CD4-positive, CD25-positive, alpha-beta regulatory T cell (primary cell): ENCODE data around the gene NOTCH2. TPM values are rescaled to one million over a fixed set of nuclear protein-coding genes. Genes with fewer than 3 reads are reported as not detected.

ENCODE experiments used
- ATAC-seq, 2 donors: fragments of 150-1000 bp; cut with Tn5 transposase; one replicate each; pipeline ENCODE4 v1.10.0; 2021; ENCODE audit warnings: low read depth in 2 of 2, moderate number of reproducible peaks in 2 of 2, moderate library complexity in 1 of 2
- DNase-seq, 3 donors: peaks; one replicate each; pipeline versions ENCODE4 v3.0.0 to v3.0.0-alpha.2; 2012 to 2022; ENCODE audit warnings: mixed read lengths in 1 of 3
- H3K27ac ChIP-seq: one replicate; pipeline ENCODE4 v1.7.0; 2013; ENCODE audit warnings: mild to moderate bottlenecking, low read length; ENCODE audit not compliant: insufficient read depth, poor library complexity, severe bottlenecking
- H3K27me3 ChIP-seq: one replicate; pipeline ENCODE4 v1.7.0; 2013; ENCODE audit warnings: low read length; ENCODE audit not compliant: control insufficient read depth, insufficient read depth
- H3K36me3 ChIP-seq: one replicate; pipeline ENCODE4 v1.7.0; 2013; ENCODE audit warnings: mild to moderate bottlenecking, low read length, moderate library complexity; ENCODE audit not compliant: control insufficient read depth, insufficient read depth
- H3K4me1 ChIP-seq: 2 replicates; pipeline ENCODE4 v1.7.0; 2013; ENCODE audit warnings: mild to moderate bottlenecking, low read length; ENCODE audit not compliant: insufficient read depth, control insufficient read depth, poor library complexity, severe bottlenecking
- H3K4me3 ChIP-seq: one replicate; pipeline ENCODE4 v1.7.0; 2013; ENCODE audit warnings: low read depth, mild to moderate bottlenecking, low read length, moderate library complexity
- H3K9me3 ChIP-seq, 2 experiments: 1 replicate in 1 of 2; 2 replicates in 1 of 2; pipeline ENCODE4 v1.7.0; 2013; ENCODE audit warnings: low read length in 2 of 2, mild to moderate bottlenecking in 1 of 2, moderate library complexity in 1 of 2; ENCODE audit not compliant: control insufficient read depth in 2 of 2
- H3K27ac Mint-ChIP-seq, 3 donors: one replicate each; pipeline ENCODE4 v1.8.0; 2020 to 2022; ENCODE audit warnings: mild to moderate bottlenecking in 3 of 3, mixed read lengths in 3 of 3, moderate library complexity in 2 of 3
- H3K27me3 Mint-ChIP-seq: one replicate; pipeline ENCODE4 v1.8.0; 2022; ENCODE audit warnings: mild to moderate bottlenecking, mixed read lengths
- H3K36me3 Mint-ChIP-seq: one replicate; pipeline ENCODE4 v1.8.0; 2020; ENCODE audit warnings: mixed read lengths
- H3K4me1 Mint-ChIP-seq, 4 donors: one replicate each; pipeline ENCODE4 v1.8.0; 2020 to 2022; ENCODE audit warnings: mixed read lengths in 4 of 4, mild to moderate bottlenecking in 1 of 4
- H3K4me3 Mint-ChIP-seq, 4 donors: one replicate each; pipeline ENCODE4 v1.8.0; 2020 to 2022; ENCODE audit warnings: mild to moderate bottlenecking in 4 of 4, mixed read lengths in 4 of 4, moderate library complexity in 3 of 4
- H3K9me3 Mint-ChIP-seq, 7 donors: one replicate each; pipeline ENCODE4 v1.8.0; 2020 to 2022; ENCODE audit warnings: mixed read lengths in 7 of 7, mild to moderate bottlenecking in 3 of 7, moderate library complexity in 2 of 7
- polyA plus RNA-seq, 4 donors: library from polyadenylated mRNA; unstranded; fragments of 300-500 nt; fragmentation: Illumina TruSeq; gene quantifications; one replicate each; pipeline ENCODE4 v1.2.3, GENCODE V29; 2021
- total RNA-seq: library from RNA; stranded (reverse); gene quantifications from one replicate; pipeline ENCODE4 v1.2.3, GENCODE V29; 2022

NOTCH2 gene
- total and polyA plus RNA-seq, 5 donors from 2014 or later, result 13.9 to 54.2 (median 20.6) TPM

- no peaks in the 10 kb centered on the region for H3K27me3 Mint-ChIP-seq
- peaks cover 11% of the 10 kb centered on the region for H3K36me3 ChIP-seq
- no peaks in the 10 kb centered on the region for H3K9me3 ChIP-seq
- ATAC-seq (peak; percentile 37 to 39), DNase-seq (no peak)
- peaks cover 14 to 28% (median 23%) of the 10 kb centered on the region in 4 donors for H3K4me1 Mint-ChIP-seq
- H3K27ac ChIP-seq, result no peak overlapping the region
- H3K9me3 Mint-ChIP-seq, result no peaks in the 10 kb centered on the region
- no peak overlapping the region for H3K4me3 ChIP-seq
- no peak overlapping the region for H3K4me3 Mint-ChIP-seq
- H3K36me3 Mint-ChIP-seq, result peaks cover 25% of the 10 kb centered on the region
- no peaks in the 10 kb centered on the region for H3K27me3 ChIP-seq
- peak overlapping the region; percentile 18 to 82 (median 44) for H3K27ac Mint-ChIP-seq
- H3K4me1 ChIP-seq, result peaks cover 9% of the 10 kb centered on the region
These were observed 81.0 kb downstream of the NOTCH2 start for GRCh38 chr1:119988306-119989062.

- Histone ChIP-seq H3K27ac (no peak overlapping the region), H3K9me3 (no peaks in the 10 kb centered on the region), H3K27me3 (no peaks in the 10 kb centered on the region), H3K4me3 (peak overlapping the region; percentile 2), H3K4me1 (peaks cover 9% of the 10 kb centered on the region), H3K36me3 (peaks cover 11% of the 10 kb centered on the region)
- DNase-seq, result peak in 1 of 3 donors; percentile 65
- Mint-ChIP-seq H3K27me3 (no peaks in the 10 kb centered on the region), H3K9me3 (no peaks in the 10 kb centered on the region), H3K27ac (peak overlapping the region in 2 of 3 donors; percentile 44 to 88), H3K4me1 (peaks cover 14 to 28% (median 23%) of the 10 kb centered on the region in 4 donors), H3K4me3 (peak overlapping the region in 1 of 4 donors; percentile 0), H3K36me3 (peaks cover 25% of the 10 kb centered on the region)
- ATAC-seq, result peak; percentile 37 to 52
These were observed 81.8 kb downstream of the NOTCH2 start for GRCh38 chr1:119987686-119988085.

GRCh38 chr1:119987112-119987511 is 82.3 kb downstream of the NOTCH2 start:
- H3K27ac ChIP-seq, result no peak overlapping the region
- peak; percentile 37 to 45 for ATAC-seq

GRCh38 chr1:119986007-119986497 is 83.4 kb downstream of the NOTCH2 start:
- Histone ChIP-seq H3K9me3 (no peaks in the 10 kb centered on the region), H3K27ac (no peak overlapping the region), H3K36me3 (peaks cover 13% of the 10 kb centered on the region), H3K27me3 (no peaks in the 10 kb centered on the region), H3K4me3 (no peak overlapping the region), H3K4me1 (peaks cover 9% of the 10 kb centered on the region)
- DNase-seq (no peak), ATAC-seq (no peak)
- Mint-ChIP-seq H3K4me1 (peaks cover 14 to 28% (median 23%) of the 10 kb centered on the region in 4 donors), H3K9me3 (no peaks in the 10 kb centered on the region), H3K27ac (peak overlapping the region in 1 of 3 donors; percentile 33), H3K27me3 (no peaks in the 10 kb centered on the region), H3K4me3 (no peak overlapping the region), H3K36me3 (peaks cover 31% of the 10 kb centered on the region)

More at GRCh38 chr1:119987112-119987511, 82.3 kb downstream of the NOTCH2 start:
- Histone ChIP-seq H3K36me3 (peaks cover 11% of the 10 kb centered on the region), H3K27me3 (no peaks in the 10 kb centered on the region), H3K4me1 (peaks cover 9% of the 10 kb centered on the region), H3K9me3 (no peaks in the 10 kb centered on the region), H3K4me3 (no peak overlapping the region)
- Mint-ChIP-seq H3K27ac (peak overlapping the region; percentile 4 to 43 (median 33)), H3K36me3 (peaks cover 28% of the 10 kb centered on the region), H3K4me3 (no peak overlapping the region), H3K27me3 (no peaks in the 10 kb centered on the region), H3K9me3 (no peaks in the 10 kb centered on the region), H3K4me1 (peaks cover 14 to 28% (median 23%) of the 10 kb centered on the region in 4 donors)
- DNase-seq, result no peak

- Histone ChIP-seq H3K9me3 (no peaks in the 10 kb centered on the region), H3K4me1 (peaks cover 9% of the 10 kb centered on the region), H3K36me3 (peaks cover 18% of the 10 kb centered on the region), H3K4me3 (no peak overlapping the region), H3K27me3 (no peaks in the 10 kb centered on the region), H3K27ac (no peak overlapping the region)
- no peak overlapping the region for H3K27ac Mint-ChIP-seq
- ATAC-seq (no peak), DNase-seq (no peak)
- no peak overlapping the region for H3K4me3 Mint-ChIP-seq
- H3K27me3 Mint-ChIP-seq, result no peaks in the 10 kb centered on the region
- peaks cover 31% of the 10 kb centered on the region for H3K36me3 Mint-ChIP-seq
- H3K9me3 Mint-ChIP-seq, result no peaks in the 10 kb centered on the region
- H3K4me1 Mint-ChIP-seq, result peaks cover 14 to 28% (median 23%) of the 10 kb centered on the region in 4 donors
These were observed 84.7 kb downstream of the NOTCH2 start for GRCh38 chr1:119984771-119985170.

- Histone ChIP-seq H3K27ac (no peak overlapping the region), H3K4me3 (no peak overlapping the region), H3K36me3 (peaks cover 18% of the 10 kb centered on the region), H3K4me1 (no peaks in the 10 kb centered on the region), H3K9me3 (no peaks in the 10 kb centered on the region), H3K27me3 (no peaks in the 10 kb centered on the region)
- peaks cover 0 to 18% (median 11%) of the 10 kb centered on the region in 4 donors for H3K4me1 Mint-ChIP-seq
- H3K27ac Mint-ChIP-seq, result no peak overlapping the region
- ATAC-seq, result no peak
- no peak overlapping the region for H3K4me3 Mint-ChIP-seq
- no peaks in the 10 kb centered on the region for H3K27me3 Mint-ChIP-seq
- no peaks in the 10 kb centered on the region for H3K9me3 Mint-ChIP-seq
- H3K36me3 Mint-ChIP-seq, result peaks cover 43% of the 10 kb centered on the region
- DNase-seq, result no peak
These were observed 87.3 kb downstream of the NOTCH2 start for GRCh38 chr1:119981986-119982815.

- H3K4me1 Mint-ChIP-seq, result peaks cover 0 to 18% (median 7%) of the 10 kb centered on the region in 4 donors
- no peaks in the 10 kb centered on the region for H3K9me3 ChIP-seq
- peaks cover 14% of the 10 kb centered on the region for H3K36me3 ChIP-seq
- DNase-seq, result no peak
- H3K27ac ChIP-seq, result no peak overlapping the region
- H3K4me3 ChIP-seq, result no peak overlapping the region
- H3K27ac Mint-ChIP-seq, result no peak overlapping the region
- H3K27me3 ChIP-seq, result no peaks in the 10 kb centered on the region
- ATAC-seq, result no peak
- no peak overlapping the region for H3K4me3 Mint-ChIP-seq
- H3K4me1 ChIP-seq, result no peaks in the 10 kb centered on the region
- no peaks in the 10 kb centered on the region for H3K27me3 Mint-ChIP-seq
- H3K9me3 Mint-ChIP-seq, result no peaks in the 10 kb centered on the region
- H3K36me3 Mint-ChIP-seq, result peaks cover 38% of the 10 kb centered on the region
These were observed 88.0 kb downstream of the NOTCH2 start for GRCh38 chr1:119981496-119981895.
